HCT116 (cell line): ENCODE measurements around the gene FADS1. TPM values are rescaled to one million over a fixed set of nuclear protein-coding genes. Genes with fewer than 3 reads are reported as not detected.

Experiments used
- ATAC-seq: fragments of 200-7000 bp; cut with Tn5 transposase; 2 replicates; pipeline ENCODE4 v1.9.1; 2020; ENCODE audit warnings: mild to moderate bottlenecking, moderate library complexity
- BruUV-seq: library from RNA; stranded (reverse); fragments of 400-500 nt; replicated peaks from 2 replicates; lab custom pipeline; 2021; lab: Mats Ljungman, UMichigan
- CTCF ChIA-PET: fragments of 300-600 bp; sonication (Branson Sonifier 250); formaldehyde crosslinking; loops from one replicate; lab custom pipeline; 2021; ENCODE audit warnings: antibody characterized with exemption; lab: Charles Lee
- POLR2A ChIA-PET: fragments of 300-600, 350-600 bp; sonication (Branson Sonifier 250); formaldehyde crosslinking; loops from one replicate; lab custom pipeline; 2021; ENCODE audit warnings: antibody characterized with exemption; lab: Charles Lee
- RAD21 ChIA-PET, 2 experiments: fragments of 300-600 bp; sonication (Branson Sonifier 250); formaldehyde crosslinking; loops; one replicate each; lab custom pipeline; 2023; ENCODE audit warnings: low total read pairs in 2 of 2; ENCODE audit not compliant: uncharacterized antibody in 2 of 2, unreplicated experiment in 2 of 2, low non-redundant PET in 1 of 2; lab: Charles Lee
- DNase-seq: peaks from one replicate; pipeline ENCODE4 v3.0.0-alpha.2; 2010; ENCODE audit warnings: low read depth, low spot score
- H2AFZ ChIP-seq: fragments of 200-600 bp; shearing (Covaris generic), sonication (generic); 2 replicates; pipeline ENCODE4 v1.6.1; 2017; ENCODE audit warnings: low read depth, mixed run types, mixed read lengths, antibody characterized with exemption, low read length; ENCODE audit not compliant: poor library complexity, severe bottlenecking
- H3K27ac ChIP-seq: 2 replicates; pipeline ENCODE4 v1.5.1; 2012; ENCODE audit warnings: low read depth, low read length
- H3K27me3 ChIP-seq: fragments of 200-600 bp; sonication (generic); 2 replicates; pipeline ENCODE4 v1.6.1; 2016; ENCODE audit warnings: mixed run types, low read length, mixed read lengths; ENCODE audit not compliant: insufficient read depth
- H3K36me3 ChIP-seq, 2 experiments: fragments of 200-500 bp in 1 of 2; fragments of 200-600 bp in 1 of 2; sonication (Bioruptor generic) in 1 of 2; sonication (generic) in 1 of 2; 2 replicates each; pipeline versions ENCODE4 v1.5.1 to v1.6.1; 2014 to 2016; ENCODE audit warnings: low read length in 2 of 2, inconsistent platforms in 1 of 2, mixed read lengths in 1 of 2, mixed run types in 1 of 2; ENCODE audit not compliant: insufficient read depth in 2 of 2, control insufficient read depth in 1 of 2
- H3K4me1 ChIP-seq, 2 experiments: fragments of 200-600 bp in 1 of 2; sonication (generic) in 1 of 2; 2 replicates each; pipeline versions ENCODE4 v1.5.1 to v1.6.1; 2012 to 2017; ENCODE audit warnings: low read length in 2 of 2, inconsistent platforms in 1 of 2, mild to moderate bottlenecking in 1 of 2, mixed read lengths in 1 of 2, mixed run types in 1 of 2, moderate library complexity in 1 of 2; ENCODE audit not compliant: insufficient read depth in 2 of 2, control insufficient read depth in 1 of 2
- H3K4me2 ChIP-seq: fragments of 200-600 bp; sonication (generic); 2 replicates; pipeline ENCODE4 v1.6.1; 2017; ENCODE audit warnings: mixed run types, low read length, mixed read lengths
- H3K4me3 ChIP-seq, 2 experiments: fragments of 200-600 bp in 1 of 2; sonication (generic) in 1 of 2; replicated peaks in 1 of 2; 2 replicates each; pipeline ENCODE4 v1.5.1; 2011 to 2016; ENCODE audit warnings: low read length in 2 of 2, control low read depth in 1 of 2, low read depth in 1 of 2, mild to moderate bottlenecking in 1 of 2, mixed read lengths in 1 of 2, mixed run types in 1 of 2
- H3K79me2 ChIP-seq: fragments of 200-600 bp; sonication (generic); 2 replicates; pipeline ENCODE4 v1.6.1; 2017; ENCODE audit warnings: mild to moderate bottlenecking, mixed run types, low read length, moderate library complexity, mixed read lengths; ENCODE audit not compliant: insufficient read depth
- H3K9ac ChIP-seq: fragments of 200-600 bp; sonication (generic); 2 replicates; pipeline ENCODE4 v1.6.1; 2016; ENCODE audit warnings: low read length, mixed read lengths
- H3K9me2 ChIP-seq: fragments of 200-600 bp; sonication (generic), shearing (Covaris generic); 2 replicates; pipeline ENCODE4 v1.6.1; 2017; ENCODE audit warnings: mixed run types, mild to moderate bottlenecking, moderate library complexity; ENCODE audit not compliant: insufficient read depth
- H3K9me3 ChIP-seq, 2 experiments: fragments of 200-500 bp in 1 of 2; fragments of 200-600 bp in 1 of 2; sonication (Bioruptor generic) in 1 of 2; sonication (generic) in 1 of 2; 2 replicates each; pipeline ENCODE4 v1.6.1; 2014 to 2017; ENCODE audit warnings: low read length in 2 of 2, mixed read lengths in 2 of 2, inconsistent platforms in 1 of 2, low read depth in 1 of 2, mild to moderate bottlenecking in 1 of 2, mixed run types in 1 of 2, moderate library complexity in 1 of 2; ENCODE audit not compliant: control insufficient read depth in 1 of 2, insufficient read depth in 1 of 2
- H4K20me1 ChIP-seq: fragments of 200-600 bp; sonication (generic), shearing (Covaris generic); 2 replicates; pipeline ENCODE4 v1.6.1; 2017; ENCODE audit warnings: mixed run types, mild to moderate bottlenecking, moderate library complexity; ENCODE audit not compliant: insufficient read depth
- CBX3 ChIP-seq: IDR thresholded peaks from 2 replicates; pipeline ENCODE4 v1.6.1; 2012; ENCODE audit warnings: low read depth
- EZH2 ChIP-seq: fragments of 200-600 bp; sonication (generic); IDR thresholded peaks from 2 replicates; pipeline ENCODE4 v1.6.1; 2017; ENCODE audit warnings: antibody characterized with exemption, mixed run types
- EZH2phosphoT487 ChIP-seq: fragments of 200-600 bp; IDR thresholded peaks from 2 replicates; pipeline ENCODE4 v1.6.1; 2018; ENCODE audit warnings: antibody characterized with exemption, borderline replicate concordance
- FOSL1 ChIP-seq: IDR thresholded peaks from 2 replicates; pipeline ENCODE4 v1.6.1; 2012; ENCODE audit warnings: low read depth
- JUND ChIP-seq: IDR thresholded peaks from 2 replicates; pipeline ENCODE4 v1.6.1; 2012
- POLR2A ChIP-seq: IDR thresholded peaks from 2 replicates; pipeline ENCODE4 v1.7.0; 2011; ENCODE audit warnings: borderline replicate concordance; ENCODE audit not compliant: insufficient read depth, insufficient read length; ENCODE audit errors: extremely low read depth
- POLR2AphosphoS5 ChIP-seq: IDR thresholded peaks from 2 replicates; pipeline ENCODE4 v1.6.1; 2011; ENCODE audit warnings: mild to moderate bottlenecking, low read depth, low read length, moderate library complexity
- RAD21 ChIP-seq: IDR thresholded peaks from 2 replicates; pipeline ENCODE4 v1.6.1; 2012; ENCODE audit warnings: low read depth, mild to moderate bottlenecking
- SP1 ChIP-seq: IDR thresholded peaks from 2 replicates; pipeline ENCODE4 v1.6.1; 2012; ENCODE audit warnings: low read depth
- ZNF274 ChIP-seq: fragments of 200-500 bp; sonication (Bioruptor generic); IDR thresholded peaks from 2 replicates; pipeline ENCODE4 v1.6.1; 2014; ENCODE audit warnings: mild to moderate bottlenecking, low read depth, low read length, inconsistent platforms
- intact Hi-C: fragments of 100-400 bp; cut with micrococcal nuclease; formaldehyde crosslinking; loops from 2 replicates; pipeline ENCODE4 v1.10.0; 2022
- total RNA-seq: library from RNA; stranded (reverse); gene quantifications from one replicate; pipeline ENCODE4 v1.2.1, GENCODE V29; 2021; ENCODE audit not compliant: unreplicated experiment
- TF ChIP-seq, protein P1 (sequence below): IDR thresholded peaks from 2 replicates; pipeline ENCODE4 v1.6.1; 2012
- TF ChIP-seq, protein P2 (sequence below): IDR thresholded peaks from 2 replicates; pipeline ENCODE4 v1.6.1; 2012
- TF ChIP-seq, protein P3 (sequence below): IDR thresholded peaks from 2 replicates; pipeline ENCODE4 v1.6.1; 2011; ENCODE audit warnings: mild to moderate bottlenecking, low read length, moderate library complexity; ENCODE audit not compliant: insufficient replicate concordance; ENCODE audit errors: extremely low read depth
- TF ChIP-seq, protein P4 (sequence below): IDR thresholded peaks from 2 replicates; pipeline ENCODE4 v1.6.1; 2012; ENCODE audit warnings: low read depth
- TF ChIP-seq, protein P5 (sequence below), 3 experiments: fragments of 200-600 bp in 1 of 3; sonication (generic) in 1 of 3; IDR thresholded peaks in 2 of 3; conservative IDR thresholded peaks in 1 of 3; 2 replicates each; pipeline ENCODE4 v1.5.1; 2012 to 2017; ENCODE audit warnings: low read depth in 2 of 3, low read length in 2 of 3, antibody characterized with exemption in 1 of 3, borderline replicate concordance in 1 of 3, control low read depth in 1 of 3, mild to moderate bottlenecking in 1 of 3, mixed read lengths in 1 of 3, mixed run types in 1 of 3, moderate library complexity in 1 of 3; ENCODE audit not compliant: insufficient read depth in 1 of 3

Gene FADS1
- total RNA-seq, 1 experiment from 2014 or later, result 56.6 TPM

DNA sequence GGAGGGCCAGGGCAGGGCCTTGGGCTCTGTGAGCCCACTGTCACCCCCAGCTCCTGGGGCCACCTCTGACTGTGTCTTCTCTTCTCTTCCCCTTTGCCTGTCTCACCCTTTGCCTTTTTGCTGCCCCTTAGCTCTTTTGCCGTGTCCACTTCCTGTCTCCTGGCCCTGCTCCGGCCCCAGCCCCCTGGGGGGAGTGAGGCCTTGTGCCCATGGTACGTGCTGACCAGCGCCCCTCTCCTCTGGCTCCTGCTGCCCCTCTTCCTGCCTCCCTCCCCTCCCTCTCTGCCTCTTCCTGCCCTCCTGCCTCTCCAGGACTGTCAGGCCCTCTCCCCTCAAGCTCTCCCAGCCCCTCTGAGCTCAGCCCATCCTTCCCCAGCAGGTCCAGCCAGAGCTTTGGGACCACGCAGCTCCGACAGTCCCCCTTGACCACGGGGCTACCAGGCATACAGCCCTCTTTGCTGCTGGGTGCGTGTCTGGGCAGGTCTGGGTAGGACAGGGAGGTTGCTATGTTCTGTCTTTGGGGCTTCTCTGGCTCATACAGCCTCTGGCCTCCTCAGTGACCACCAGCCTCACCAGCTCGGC lies 36.1 kb downstream of the FADS1 start:
- Histone ChIP-seq H3K9me3 (no peaks in the 10 kb centered on the region), H3K27me3 (no peaks in the 10 kb centered on the region), H3K4me1 (no peaks in the 10 kb centered on the region), H3K27ac (no peak overlapping the region), H3K79me2 (no peaks in the 10 kb centered on the region), H3K4me3 (no peak overlapping the region), H3K36me3 (peaks cover 7 to 25% of the 10 kb centered on the region in 2 experiments; a peak in 3 of 4 replicates), H3K4me2 (no peak overlapping the region), H2AFZ (no peak overlapping the region), H3K9me2 (no peaks in the 10 kb centered on the region), H4K20me1 (no peaks in the 10 kb centered on the region), H3K9ac (no peak overlapping the region)
- intact Hi-C loops, result no loop called here
- RAD21 ChIA-PET, result no interaction called here
- ATAC-seq, result no peak
- POLR2A ChIA-PET, result interaction anchor here (2.0 kb wide), 1 partner anchor 12 kb away, joined by 6 read pairs; the partner anchor contains the start of genes FEN1 and TMEM258
- no TSS peak for BruUV-seq
- no peak for TF ChIP-seq JUND
- TF ChIP-seq, protein P1, sequence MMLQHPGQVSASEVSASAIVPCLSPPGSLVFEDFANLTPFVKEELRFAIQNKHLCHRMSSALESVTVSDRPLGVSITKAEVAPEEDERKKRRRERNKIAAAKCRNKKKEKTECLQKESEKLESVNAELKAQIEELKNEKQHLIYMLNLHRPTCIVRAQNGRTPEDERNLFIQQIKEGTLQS, result no peak
- TF ChIP-seq, protein P2, sequence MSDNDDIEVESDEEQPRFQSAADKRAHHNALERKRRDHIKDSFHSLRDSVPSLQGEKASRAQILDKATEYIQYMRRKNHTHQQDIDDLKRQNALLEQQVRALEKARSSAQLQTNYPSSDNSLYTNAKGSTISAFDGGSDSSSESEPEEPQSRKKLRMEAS, result no peak
- no peak for TF ChIP-seq EZH2
- no peak for TF ChIP-seq POLR2AphosphoS5
- TF ChIP-seq EZH2phosphoT487, result no peak
- TF ChIP-seq FOSL1, result no peak
- TF ChIP-seq, protein P3, sequence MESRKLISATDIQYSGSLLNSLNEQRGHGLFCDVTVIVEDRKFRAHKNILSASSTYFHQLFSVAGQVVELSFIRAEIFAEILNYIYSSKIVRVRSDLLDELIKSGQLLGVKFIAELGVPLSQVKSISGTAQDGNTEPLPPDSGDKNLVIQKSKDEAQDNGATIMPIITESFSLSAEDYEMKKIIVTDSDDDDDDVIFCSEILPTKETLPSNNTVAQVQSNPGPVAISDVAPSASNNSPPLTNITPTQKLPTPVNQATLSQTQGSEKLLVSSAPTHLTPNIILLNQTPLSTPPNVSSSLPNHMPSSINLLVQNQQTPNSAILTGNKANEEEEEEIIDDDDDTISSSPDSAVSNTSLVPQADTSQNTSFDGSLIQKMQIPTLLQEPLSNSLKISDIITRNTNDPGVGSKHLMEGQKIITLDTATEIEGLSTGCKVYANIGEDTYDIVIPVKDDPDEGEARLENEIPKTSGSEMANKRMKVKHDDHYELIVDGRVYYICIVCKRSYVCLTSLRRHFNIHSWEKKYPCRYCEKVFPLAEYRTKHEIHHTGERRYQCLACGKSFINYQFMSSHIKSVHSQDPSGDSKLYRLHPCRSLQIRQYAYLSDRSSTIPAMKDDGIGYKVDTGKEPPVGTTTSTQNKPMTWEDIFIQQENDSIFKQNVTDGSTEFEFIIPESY, result no peak
- TF ChIP-seq RAD21, result no peak
- TF ChIP-seq, protein P4, sequence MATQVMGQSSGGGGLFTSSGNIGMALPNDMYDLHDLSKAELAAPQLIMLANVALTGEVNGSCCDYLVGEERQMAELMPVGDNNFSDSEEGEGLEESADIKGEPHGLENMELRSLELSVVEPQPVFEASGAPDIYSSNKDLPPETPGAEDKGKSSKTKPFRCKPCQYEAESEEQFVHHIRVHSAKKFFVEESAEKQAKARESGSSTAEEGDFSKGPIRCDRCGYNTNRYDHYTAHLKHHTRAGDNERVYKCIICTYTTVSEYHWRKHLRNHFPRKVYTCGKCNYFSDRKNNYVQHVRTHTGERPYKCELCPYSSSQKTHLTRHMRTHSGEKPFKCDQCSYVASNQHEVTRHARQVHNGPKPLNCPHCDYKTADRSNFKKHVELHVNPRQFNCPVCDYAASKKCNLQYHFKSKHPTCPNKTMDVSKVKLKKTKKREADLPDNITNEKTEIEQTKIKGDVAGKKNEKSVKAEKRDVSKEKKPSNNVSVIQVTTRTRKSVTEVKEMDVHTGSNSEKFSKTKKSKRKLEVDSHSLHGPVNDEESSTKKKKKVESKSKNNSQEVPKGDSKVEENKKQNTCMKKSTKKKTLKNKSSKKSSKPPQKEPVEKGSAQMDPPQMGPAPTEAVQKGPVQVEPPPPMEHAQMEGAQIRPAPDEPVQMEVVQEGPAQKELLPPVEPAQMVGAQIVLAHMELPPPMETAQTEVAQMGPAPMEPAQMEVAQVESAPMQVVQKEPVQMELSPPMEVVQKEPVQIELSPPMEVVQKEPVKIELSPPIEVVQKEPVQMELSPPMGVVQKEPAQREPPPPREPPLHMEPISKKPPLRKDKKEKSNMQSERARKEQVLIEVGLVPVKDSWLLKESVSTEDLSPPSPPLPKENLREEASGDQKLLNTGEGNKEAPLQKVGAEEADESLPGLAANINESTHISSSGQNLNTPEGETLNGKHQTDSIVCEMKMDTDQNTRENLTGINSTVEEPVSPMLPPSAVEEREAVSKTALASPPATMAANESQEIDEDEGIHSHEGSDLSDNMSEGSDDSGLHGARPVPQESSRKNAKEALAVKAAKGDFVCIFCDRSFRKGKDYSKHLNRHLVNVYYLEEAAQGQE, result no peak
- no peak for TF ChIP-seq POLR2A
- TF ChIP-seq SP1, result no peak
- no peak for TF ChIP-seq ZNF274
- no peak for TF ChIP-seq CBX3
- TF ChIP-seq, protein P5, sequence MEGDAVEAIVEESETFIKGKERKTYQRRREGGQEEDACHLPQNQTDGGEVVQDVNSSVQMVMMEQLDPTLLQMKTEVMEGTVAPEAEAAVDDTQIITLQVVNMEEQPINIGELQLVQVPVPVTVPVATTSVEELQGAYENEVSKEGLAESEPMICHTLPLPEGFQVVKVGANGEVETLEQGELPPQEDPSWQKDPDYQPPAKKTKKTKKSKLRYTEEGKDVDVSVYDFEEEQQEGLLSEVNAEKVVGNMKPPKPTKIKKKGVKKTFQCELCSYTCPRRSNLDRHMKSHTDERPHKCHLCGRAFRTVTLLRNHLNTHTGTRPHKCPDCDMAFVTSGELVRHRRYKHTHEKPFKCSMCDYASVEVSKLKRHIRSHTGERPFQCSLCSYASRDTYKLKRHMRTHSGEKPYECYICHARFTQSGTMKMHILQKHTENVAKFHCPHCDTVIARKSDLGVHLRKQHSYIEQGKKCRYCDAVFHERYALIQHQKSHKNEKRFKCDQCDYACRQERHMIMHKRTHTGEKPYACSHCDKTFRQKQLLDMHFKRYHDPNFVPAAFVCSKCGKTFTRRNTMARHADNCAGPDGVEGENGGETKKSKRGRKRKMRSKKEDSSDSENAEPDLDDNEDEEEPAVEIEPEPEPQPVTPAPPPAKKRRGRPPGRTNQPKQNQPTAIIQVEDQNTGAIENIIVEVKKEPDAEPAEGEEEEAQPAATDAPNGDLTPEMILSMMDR (IDR thresholded peaks at IDR 0.05 in 2 of 3, conservative IDR thresholded peaks at IDR 0.05 in 1 of 3; ENCODE audit: borderline replicate concordance in 1 of 3, insufficient read depth in 1 of 3, low read depth in 2 of 3, low read length in 2 of 3), result no peak
- no peak for DNase-seq
- CTCF ChIA-PET, result interaction anchor here (0.9 to 1.4 kb wide), 2 partner anchors 11 to 31 kb away, joined by 3 read pairs; no protein-coding TSS in a partner anchor
